Neutrophil (primary cell): ENCODE results near the gene SLC12A8.

ENCODE experiments used
- H3K27ac ChIP-seq: fragments of 200-600 bp; sonication (generic); 2 replicates; pipeline ENCODE4 v1.5.1; 2016; ENCODE audit warnings: mild to moderate bottlenecking, moderate library complexity
- H3K27me3 ChIP-seq: fragments of 200-600 bp; sonication (generic); 2 replicates; pipeline ENCODE4 v1.6.0; 2016; ENCODE audit warnings: mild to moderate bottlenecking
- H3K36me3 ChIP-seq: fragments of 200-600 bp; sonication (generic); 2 replicates; pipeline ENCODE4 v1.5.1; 2017
- H3K4me1 ChIP-seq, 2 experiments: fragments of 200-600 bp in 1 of 2; sonication (generic) in 1 of 2; 1 replicate in 1 of 2; 2 replicates in 1 of 2; pipeline versions ENCODE4 v1.5.1 to v1.6.1; 2013 to 2016; ENCODE audit warnings: low read depth in 1 of 2, low read length in 1 of 2, mild to moderate bottlenecking in 1 of 2, moderate library complexity in 1 of 2; ENCODE audit not compliant: control insufficient read depth in 1 of 2, insufficient read depth in 1 of 2
- H3K4me3 ChIP-seq, 2 experiments: fragments of 200-600 bp in 1 of 2; sonication (generic) in 1 of 2; 1 replicate in 1 of 2; 2 replicates in 1 of 2; pipeline ENCODE4 v1.5.1; 2013 to 2016; ENCODE audit warnings: low read depth in 1 of 2, low read length in 1 of 2, mild to moderate bottlenecking in 1 of 2, moderate library complexity in 1 of 2
- H3K9me3 ChIP-seq: fragments of 200-600 bp; sonication (generic); 2 replicates; pipeline ENCODE4 v1.5.1; 2016
- CTCF ChIP-seq: fragments of 200-600 bp; sonication (generic); IDR thresholded peaks from 2 replicates; pipeline ENCODE4 v1.5.1; 2016; ENCODE audit warnings: antibody characterized with exemption

Gene SLC12A8

GRCh38 chr3:125144653-125145314 lies 67.8 kb downstream of the SLC12A8 start:
- no peak for TF ChIP-seq CTCF
- Histone ChIP-seq H3K27me3 (peaks cover 27% of the 10 kb centered on the region), H3K4me1 (peaks cover 17 to 23% of the 10 kb centered on the region in 2 experiments), H3K4me3 (no peak overlapping the region), H3K27ac (no peak overlapping the region), H3K36me3 (no peaks in the 10 kb centered on the region), H3K9me3 (no peaks in the 10 kb centered on the region)

GRCh38 chr3:125143982-125144652 lies 68.4 kb downstream of the SLC12A8 start:
- Histone ChIP-seq H3K36me3 (no peaks in the 10 kb centered on the region), H3K4me3 (no peak overlapping the region), H3K4me1 (peaks cover 17 to 23% of the 10 kb centered on the region in 2 experiments), H3K27ac (no peak overlapping the region), H3K27me3 (peaks cover 27% of the 10 kb centered on the region), H3K9me3 (no peaks in the 10 kb centered on the region)
- no peak for TF ChIP-seq CTCF

GRCh38 chr3:125143538-125143937 lies 69.0 kb downstream of the SLC12A8 start:
- no peaks in the 10 kb centered on the region for H3K36me3 ChIP-seq
- TF ChIP-seq CTCF, result no peak
- no peaks in the 10 kb centered on the region for H3K9me3 ChIP-seq
- peaks cover 27% of the 10 kb centered on the region for H3K27me3 ChIP-seq
- H3K4me3 ChIP-seq, result no peak overlapping the region
- H3K4me1 ChIP-seq, result peaks cover 17 to 23% of the 10 kb centered on the region in 2 experiments
- H3K27ac ChIP-seq, result no peak overlapping the region

GRCh38 chr3:125142940-125143339 lies 69.6 kb downstream of the SLC12A8 start:
- no peaks in the 10 kb centered on the region for H3K36me3 ChIP-seq
- H3K4me3 ChIP-seq, result no peak overlapping the region
- no peak overlapping the region for H3K27ac ChIP-seq
- H3K4me1 ChIP-seq, result peaks cover 17 to 23% of the 10 kb centered on the region in 2 experiments
- H3K27me3 ChIP-seq, result peaks cover 27% of the 10 kb centered on the region
- H3K9me3 ChIP-seq, result no peaks in the 10 kb centered on the region
- TF ChIP-seq CTCF, result no peak

- Histone ChIP-seq H3K27ac (no peak overlapping the region), H3K4me3 (peak overlapping the region; percentile 31 to 32), H3K36me3 (no peaks in the 10 kb centered on the region), H3K4me1 (peaks cover 17 to 20% of the 10 kb centered on the region in 2 experiments), H3K9me3 (no peaks in the 10 kb centered on the region), H3K27me3 (peaks cover 27% of the 10 kb centered on the region)
- TF ChIP-seq CTCF, result no peak
Observed at GRCh38 chr3:125142420-125142778, 70.1 kb downstream of the SLC12A8 start.
